K562 (cell line): ENCODE data around the gene ANKRD13D. TPM values are rescaled to one million over a fixed set of nuclear protein-coding genes. Genes with fewer than 3 reads are reported as not detected.

Experiments used
- ARID2 ChIP-seq: fragments of 450-650 bp; IDR thresholded peaks from 2 replicates; pipeline ENCODE4 v1.6.1; 2017; ENCODE audit warnings: antibody characterized with exemption, mild to moderate bottlenecking
- CBFB ChIP-seq: sonication (generic); formaldehyde crosslinking; IDR thresholded peaks from 2 replicates; pipeline ENCODE4 v1.4.0; 2020; ENCODE audit warnings: mild to moderate bottlenecking, missing genetic modification reagents
- CREB5 ChIP-seq: fragments of 250-450 bp; sonication (Bioruptor Pico); IDR thresholded peaks from 2 replicates; pipeline ENCODE4 v1.5.0; 2020; ENCODE audit warnings: mild to moderate bottlenecking
- FOXM1 ChIP-seq, 2 experiments: fragments of 450-650 bp in 1 of 2; sonication (generic) in 1 of 2; formaldehyde crosslinking in 1 of 2; IDR thresholded peaks; 2 replicates each; pipeline versions ENCODE4 v1.6.1 to v1.9.0; 2017 to 2022; ENCODE audit warnings: low read depth in 2 of 2, mild to moderate bottlenecking in 2 of 2, missing genetic modification reagents in 1 of 2, moderate library complexity in 1 of 2
- GMEB1 ChIP-seq: fragments of 250-450 bp; sonication (Bioruptor Pico); IDR thresholded peaks from 2 replicates; pipeline ENCODE4 v1.4.0; 2020; ENCODE audit warnings: mild to moderate bottlenecking
- GTF2E2 ChIP-seq: fragments of 200-800 bp; sonication (Bioruptor generic); IDR thresholded peaks from 2 replicates; pipeline ENCODE4 v1.6.1; 2016; ENCODE audit warnings: missing genetic modification characterization, missing compliant biosample characterization
- HNRNPLL ChIP-seq: fragments of 200-400 bp; formaldehyde crosslinking; IDR thresholded peaks from 2 replicates; pipeline ENCODE4 v1.6.1; 2017; ENCODE audit warnings: low read length, low read depth, mild to moderate bottlenecking; ENCODE audit not compliant: poor library complexity, severe bottlenecking
- MAZ ChIP-seq, 2 experiments: fragments of 450-650 bp in 1 of 2; sonication (generic) in 1 of 2; formaldehyde crosslinking; IDR thresholded peaks in 1 of 2; conservative IDR thresholded peaks in 1 of 2; 2 replicates each; pipeline versions ENCODE4 v1.4.0 to v1.5.0; 2020; ENCODE audit warnings: mild to moderate bottlenecking in 1 of 2, missing genetic modification reagents in 1 of 2
- NELFE ChIP-seq: IDR thresholded peaks from 2 replicates; pipeline ENCODE4 v1.6.1; 2011; ENCODE audit warnings: mild to moderate bottlenecking; ENCODE audit not compliant: insufficient read depth, insufficient read length
- PCBP1 ChIP-seq: fragments of 200-400 bp; formaldehyde crosslinking; IDR thresholded peaks from 2 replicates; pipeline ENCODE4 v1.6.1; 2018; ENCODE audit warnings: mild to moderate bottlenecking, low read depth, low read length; ENCODE audit not compliant: poor library complexity, severe bottlenecking
- PTBP1 ChIP-seq: fragments of 200-400 bp; formaldehyde crosslinking; IDR thresholded peaks from 2 replicates; pipeline ENCODE4 v1.6.1; 2017; ENCODE audit warnings: low read depth, low read length
- PTTG1 ChIP-seq: fragments of 450-650 bp; IDR thresholded peaks from 2 replicates; pipeline ENCODE4 v1.6.1; 2016; ENCODE audit warnings: low read depth, mild to moderate bottlenecking, missing genetic modification characterization, missing compliant biosample characterization
- SLC30A9 ChIP-seq: fragments of 250-450 bp; sonication (Bioruptor Pico); IDR thresholded peaks from 2 replicates; pipeline ENCODE4 v1.8.0; 2022; ENCODE audit warnings: mild to moderate bottlenecking, moderate library complexity
- SMAD1 ChIP-seq: fragments of 150-350 bp; IDR thresholded peaks from 2 replicates; pipeline ENCODE4 v1.6.1; 2014; ENCODE audit warnings: low read length, low read depth; ENCODE audit not compliant: partially characterized antibody
- SMAD4 ChIP-seq: fragments of 250-450 bp; sonication (Bioruptor Pico); conservative IDR thresholded peaks from 2 replicates; pipeline ENCODE4 v1.8.0; 2021; ENCODE audit warnings: inconsistent platforms, mild to moderate bottlenecking, moderate library complexity
- SNIP1 ChIP-seq: fragments of 450-650 bp; IDR thresholded peaks from 2 replicates; pipeline ENCODE4 v1.7.1; 2017; ENCODE audit warnings: low read depth, mild to moderate bottlenecking
- STAT6 ChIP-seq: sonication (generic); formaldehyde crosslinking; IDR thresholded peaks from 2 replicates; pipeline ENCODE4 v1.8.1; 2023; ENCODE audit warnings: mild to moderate bottlenecking, missing genetic modification reagents
- TRIM28 ChIP-seq: fragments of 450-650 bp; IDR thresholded peaks from 2 replicates; pipeline ENCODE4 v1.6.1; 2017
- XRCC5 ChIP-seq: fragments of 200-400 bp; formaldehyde crosslinking; IDR thresholded peaks from 2 replicates; pipeline ENCODE4 v1.6.1; 2017; ENCODE audit warnings: low read depth, mild to moderate bottlenecking, low read length
- ZFX ChIP-seq: sonication (generic); formaldehyde crosslinking; IDR thresholded peaks from 2 replicates; pipeline ENCODE4 v1.8.0; 2022; ENCODE audit warnings: mild to moderate bottlenecking, missing genetic modification reagents, moderate library complexity
- ZNF253 ChIP-seq: fragments of 250-450 bp; sonication (Bioruptor Pico); conservative IDR thresholded peaks from 2 replicates; pipeline ENCODE4 v1.6.1; 2021; ENCODE audit warnings: mild to moderate bottlenecking
- ZNF583 ChIP-seq: fragments of 250-450 bp; sonication (Bioruptor Pico); IDR thresholded peaks from 2 replicates; pipeline ENCODE4 v1.4.0; 2020
- polyA plus RNA-seq, 8 experiments: library from polyadenylated mRNA; depleted of rRNA in 4 of 8; stranded (reverse) in 5 of 8; unstranded in 3 of 8; fragments of >200 nt; fragmentation: Nextera tagmentation in 2 of 8; fragmentation: Illumina TruSeq in 1 of 8; extraction: Ambion mirVana in 2 of 8; extraction: Trizol in 1 of 8; gene quantifications; 2 replicates each; pipeline versions ENCODE4 v1.2.1 to v1.2.3, GENCODE V29; 2011 to 2014; ENCODE audit warnings: inconsistent platforms in 1 of 8, missing spikeins in 1 of 8
- total RNA-seq, 7 experiments: library from RNA; depleted of rRNA in 6 of 7; stranded (reverse); fragments of >200 nt in 6 of 7; fragmentation: Illumina TruSeq in 2 of 7; extraction: Trizol in 2 of 7; gene quantifications; 2 replicates each; pipeline versions ENCODE4 v1.2.1 to v1.2.3, GENCODE V29; 2011 to 2021; ENCODE audit warnings: low replicate concordance in 1 of 7
- TF ChIP-seq, protein P1 (sequence below): fragments of 450-650 bp; IDR thresholded peaks from one replicate; pipeline ENCODE4 v1.6.1; 2018; ENCODE audit warnings: mild to moderate bottlenecking, moderate library complexity; ENCODE audit not compliant: partially characterized antibody

Gene ANKRD13D
- total and polyA plus RNA-seq, 9 of the 15 experiments (the other 6 are each of a cell fraction or from before 2014, with no cell fraction given) = 0.94 to 40.9 (median 22.4) TPM

DNA sequence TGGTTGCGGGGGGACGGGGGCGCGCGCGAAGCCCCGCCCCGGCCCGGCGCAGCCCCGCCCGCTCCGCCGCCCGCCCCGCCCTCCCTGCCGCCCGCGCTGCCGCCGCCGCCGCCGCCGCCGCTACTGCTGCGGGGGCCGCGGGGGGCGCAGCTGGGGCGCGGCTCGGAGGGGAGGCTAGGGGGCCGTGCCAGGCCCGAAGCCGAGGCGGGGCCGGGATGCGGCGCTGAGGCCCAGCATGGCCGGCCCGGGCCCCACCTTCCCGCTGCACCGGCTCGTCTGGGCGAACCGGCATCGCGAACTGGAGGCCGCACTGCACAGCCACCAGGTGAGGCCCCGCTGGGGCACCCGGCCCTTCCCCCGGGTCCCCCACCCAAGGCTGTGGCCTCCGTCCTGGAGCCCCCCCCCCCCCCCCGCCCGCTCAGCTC, at the start of gene ANKRD13D (continued):
- TF ChIP-seq STAT6 = no peak
- TF ChIP-seq, protein P1, sequence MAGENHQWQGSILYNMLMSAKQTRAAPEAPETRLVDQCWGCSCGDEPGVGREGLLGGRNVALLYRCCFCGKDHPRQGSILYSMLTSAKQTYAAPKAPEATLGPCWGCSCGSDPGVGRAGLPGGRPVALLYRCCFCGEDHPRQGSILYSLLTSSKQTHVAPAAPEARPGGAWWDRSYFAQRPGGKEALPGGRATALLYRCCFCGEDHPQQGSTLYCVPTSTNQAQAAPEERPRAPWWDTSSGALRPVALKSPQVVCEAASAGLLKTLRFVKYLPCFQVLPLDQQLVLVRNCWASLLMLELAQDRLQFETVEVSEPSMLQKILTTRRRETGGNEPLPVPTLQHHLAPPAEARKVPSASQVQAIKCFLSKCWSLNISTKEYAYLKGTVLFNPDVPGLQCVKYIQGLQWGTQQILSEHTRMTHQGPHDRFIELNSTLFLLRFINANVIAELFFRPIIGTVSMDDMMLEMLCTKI = no peak
- no peak for TF ChIP-seq SNIP1
- peak; percentile 11; the same call in 1 of the 2 replicates for TF ChIP-seq ZFX (CRISPR knock-in tag)
- TF ChIP-seq ZNF583 (CRISPR knock-in tag) = no peak
- no peak for TF ChIP-seq MAZ (CRISPR knock-in tag; conservative IDR thresholded peaks at IDR 0.05 in 1 of 2, IDR thresholded peaks at IDR 0.05 in 1 of 2)
- 0 out of 2 replicates have a peak, but pooled peaks have one; percentile 7 for TF ChIP-seq SMAD4 (CRISPR knock-in tag)
- TF ChIP-seq SLC30A9 = no peak
- TF ChIP-seq PTBP1 = no peak
- TF ChIP-seq HNRNPLL = no peak
- no peak for TF ChIP-seq FOXM1 (IDR thresholded peaks at IDR 0.05; ENCODE audit: low read depth)
- TF ChIP-seq FOXM1 (CRISPR knock-in tag; IDR thresholded peaks at IDR 0.05; ENCODE audit: low read depth) = no peak
- no peak for TF ChIP-seq TRIM28
- TF ChIP-seq PTTG1 = no peak
- TF ChIP-seq SMAD1 = no peak
- 0 out of 2 replicates have a peak, but pooled peaks have one; percentile 7 for TF ChIP-seq GMEB1 (CRISPR knock-in tag)
- TF ChIP-seq XRCC5 = no peak
- TF ChIP-seq GTF2E2 (tag) = no peak
- no peak for TF ChIP-seq PCBP1
- TF ChIP-seq ARID2 = no peak
- no peak for TF ChIP-seq CREB5 (CRISPR knock-in tag)
- TF ChIP-seq ZNF253 (CRISPR knock-in tag) = no peak
- no peak for TF ChIP-seq NELFE
- TF ChIP-seq CBFB (CRISPR knock-in tag) = no peak
